Measurements from ENCODE around the gene ADAMTSL4. TPM values are rescaled to one million over a fixed set of nuclear protein-coding genes. Genes with fewer than 3 reads are reported as not detected.

Gene ADAMTSL4
- total and polyA plus RNA-seq, 4 donors, result 5.6 to 12.2 (median 11.5) TPM

- TF ChIP-seq FOXA1 (IDR thresholded peaks at IDR 0.05) (no peak), HNF4A (conservative IDR thresholded peaks at IDR 0.05) (no peak), RAD21 (IDR thresholded peaks at IDR 0.05) (no peak), JUND (IDR thresholded peaks at IDR 0.05) (no peak), NR2F2 (IDR thresholded peaks at IDR 0.05) (no peak), RXRA (IDR thresholded peaks at IDR 0.05) (no peak), MAX (IDR thresholded peaks at IDR 0.05) (no peak), ATF3 (IDR thresholded peaks at IDR 0.05) (no peak), HNF4G (IDR thresholded peaks at IDR 0.05) (no peak)
Measured at GRCh38 chr1:150548324-150548631, 930 bp upstream of the ADAMTSL4 start (continued).

GRCh38 chr1:150549496-150550221 lies 451 bp downstream of the ADAMTSL4 start:
- Histone ChIP-seq H3K9me3 (ENCODE audit: control insufficient read depth in 4 of 4, low read length in 3 of 4) (no peaks in the 10 kb centered on the region), H3K4me1 (ENCODE audit: control insufficient read depth in 4 of 4, insufficient read depth in 4 of 4, low read length in 3 of 4) (peaks cover 14 to 40% (median 26%) of the 10 kb centered on the region in 4 donors), H3K27me3 (ENCODE audit: control insufficient read depth in 4 of 4, insufficient read depth in 4 of 4, low read length in 3 of 4) (no peaks in the 10 kb centered on the region), H3K4me3 (ENCODE audit: low read depth in 1 of 3, low read length in 3 of 3) (peak overlapping the region; percentile 52 to 68 (median 54)), H3K27ac (ENCODE audit: low read depth in 1 of 2, low read length in 2 of 2) (peak overlapping the region; percentile 77 to 86), H3K36me3 (ENCODE audit: control insufficient read depth in 4 of 4, insufficient read depth in 3 of 4, low read depth in 1 of 4, low read length in 3 of 4) (no peaks in the 10 kb centered on the region), H3K9ac (ENCODE audit: low read depth in 1 of 2, low read length in 2 of 2) (peak overlapping the region; percentile 28 to 53)
- 6% methylated on average over 43 of the region's 43 CpGs for WGBS
- peak; percentile 5 for TF ChIP-seq REST (IDR thresholded peaks at IDR 0.05)
- no peak for TF ChIP-seq FOXA2 (IDR thresholded peaks at IDR 0.05)
- TF ChIP-seq ZBTB33 (IDR thresholded peaks at IDR 0.05), result no peak
- TF ChIP-seq RXRA (IDR thresholded peaks at IDR 0.05), result peak; percentile 65 to 73
- TF ChIP-seq ATF3 (IDR thresholded peaks at IDR 0.05), result no peak
- no peak for TF ChIP-seq TAF1 (conservative IDR thresholded peaks at IDR 0.05)
- peak; percentile 40 to 51 for TF ChIP-seq HNF4A (conservative IDR thresholded peaks at IDR 0.05)
- peak; percentile 29 for TF ChIP-seq SP1 (IDR thresholded peaks at IDR 0.05)
- no peak for TF ChIP-seq GABPA (IDR thresholded peaks at IDR 0.05 in 1 of 2, conservative IDR thresholded peaks at IDR 0.05 in 1 of 2)
- TF ChIP-seq CTCF (IDR thresholded peaks at IDR 0.05; ENCODE audit: low read depth, low read length, missing input control), result peak; percentile 4
- no peak for TF ChIP-seq YY1 (IDR thresholded peaks at IDR 0.05)
- TF ChIP-seq NR2F2 (IDR thresholded peaks at IDR 0.05), result peak; percentile 59
- TF ChIP-seq RAD21 (IDR thresholded peaks at IDR 0.05), result peak; percentile 45 to 53
- DNase-seq (ENCODE audit: low spot score), result no peak

Measured in liver (tissue), 9 donors.